Heart right ventricle (tissue), 16 donors: ENCODE measurements around the gene MUSK. TPM values are rescaled to one million over a fixed set of nuclear protein-coding genes. Genes with fewer than 3 reads are reported as not detected.
A peak's percentile ranks its signal among the peaks of the same experiment; 100 is the strongest.

ENCODE experiments used
- ATAC-seq, 8 donors: fragments of 200-7000 bp; cut with Tn5 transposase; one replicate each; pipeline ENCODE4 v1.9.1; 2020; ENCODE audit warnings: mild to moderate bottlenecking in 8 of 8, moderate library complexity in 8 of 8, moderate number of reproducible peaks in 1 of 8
- DNase-seq, 2 donors: peaks; one replicate each; pipeline ENCODE4 v3.0.0-alpha.2; 2020
- H3K27ac ChIP-seq, 10 donors: fragments of 200-600 bp; sonication (generic) in 2 of 10; one replicate each; pipeline versions ENCODE4 v1.5.0 to v1.8.0; 2020 to 2022; ENCODE audit warnings: mild to moderate bottlenecking in 3 of 10
- H3K27me3 ChIP-seq, 7 donors: fragments of 200-600 bp; one replicate each; pipeline ENCODE4 v1.8.0; 2021 to 2022; ENCODE audit warnings: mild to moderate bottlenecking in 2 of 7
- H3K36me3 ChIP-seq, 9 donors: fragments of 200-600 bp; sonication (generic) in 1 of 9; one replicate each; pipeline versions ENCODE4 v1.5.0 to v1.8.0; 2020 to 2022; ENCODE audit warnings: mild to moderate bottlenecking in 2 of 9
- H3K4me1 ChIP-seq, 9 donors: fragments of 200-600 bp; sonication (generic) in 1 of 9; one replicate each; pipeline versions ENCODE4 v1.5.0 to v1.8.0; 2020 to 2022; ENCODE audit warnings: mild to moderate bottlenecking in 4 of 9
- H3K4me3 ChIP-seq, 10 donors: fragments of 200-600 bp; sonication (generic) in 2 of 10; one replicate each; pipeline versions ENCODE4 v1.5.0 to v1.8.0; 2020 to 2022; ENCODE audit warnings: mild to moderate bottlenecking in 7 of 10, moderate library complexity in 2 of 10
- H3K9me3 ChIP-seq, 11 donors: fragments of 200-600 bp in 10 of 11; sonication (generic) in 2 of 11; one replicate each; pipeline versions ENCODE4 v1.5.0 to v1.8.0; 2013 to 2022; ENCODE audit warnings: mild to moderate bottlenecking in 2 of 11, control low read depth in 1 of 11, moderate library complexity in 1 of 11
- whole genome bisulfite sequencing, 2 donors: extraction: QIAGEN DNeasy Blood & Tissue Kit; methylation state at CpG; one replicate each; pipeline ENCODE4 v1.1.7; 2013; ENCODE audit warnings: inconsistent platforms in 1 of 2; 5-methylcytosine and 5-hydroxymethylcytosine counted together
- intact Hi-C, 10 donors: fragments of 100-400 bp; cut with DNase I; formaldehyde crosslinking; loops; one replicate each; pipeline versions ENCODE4 v1.11.1 to v1.14.2; 2022
- polyA plus RNA-seq, 2 donors: library from polyadenylated mRNA; stranded (reverse); fragments of 200-250 nt; gene quantifications; one replicate each; pipeline ENCODE4 v1.2.3, GENCODE V29; 2013
- total RNA-seq, 10 donors: library from RNA; stranded (reverse); fragmentation: NEBNext Ultra II Directional in 3 of 10; extraction: Animal tissue kit (Norgen Biotek cat#: 25700) in 3 of 10; gene quantifications; one replicate each; pipeline versions ENCODE4 v1.2.1 to v1.2.4, GENCODE V29; 2021 to 2023
- TF ChIP-seq, protein P1 (sequence below), 9 donors: fragments of 200-600 bp; sonication (generic) in 2 of 9; IDR thresholded peaks; one replicate each; pipeline versions ENCODE4 v1.5.0 to v1.8.0; 2021 to 2022; ENCODE audit warnings: antibody characterized with exemption in 9 of 9, mild to moderate bottlenecking in 5 of 9, moderate library complexity in 1 of 9
- donor health status: Arrhythmogenic right ventricular cardiomyopathy.
- donor health status: ischemic (EF 13 %, LVEDD 7.1; RV severe dilation, severe dysfunction).
- donor health status: healthy with polysubstance abuse.
- donor health status: DM: no; HTN: yes; CAD: no.
- donor health status: DM: no; HTN: no; CAD: no.
- donor health status: ischemic (EF 25% LVEDD 6.9; RV normal size, moderate dysfunction).
- donor health status: ischemic (EF 25% LVEDD 5.7; RV mildly dilated, moderate dysfunction).
- donor health status: healthy.
- donor health status: DM: yes; HTN: yes; CAD: no.
- donor health status: Ischemic cardiomyopathy.
- donor health status: ischemic (EF 35%, LVEDD 5.7; RV mildly dilated, moderate dysfunction).
- donor health status: nonischemic (EF 11% LVEDD 7.7; RV severe dilation, severe dysfunction).
- donor health status: DM: yes; HTN: yes; CAD: no.
- donor health status: PGD.
- donor health status: ischemic (EF 29% LVEDD 5.4; RV normal size, mild dysfunction).
- donor health status: nonischemic (EF 23%, LVEDD 6.1; RV moderate dilation, normal function).

The MUSK gene
- total and polyA plus RNA-seq, 12 donors, result 0.04 to 2.2 (median 1.2) TPM

DNA sequence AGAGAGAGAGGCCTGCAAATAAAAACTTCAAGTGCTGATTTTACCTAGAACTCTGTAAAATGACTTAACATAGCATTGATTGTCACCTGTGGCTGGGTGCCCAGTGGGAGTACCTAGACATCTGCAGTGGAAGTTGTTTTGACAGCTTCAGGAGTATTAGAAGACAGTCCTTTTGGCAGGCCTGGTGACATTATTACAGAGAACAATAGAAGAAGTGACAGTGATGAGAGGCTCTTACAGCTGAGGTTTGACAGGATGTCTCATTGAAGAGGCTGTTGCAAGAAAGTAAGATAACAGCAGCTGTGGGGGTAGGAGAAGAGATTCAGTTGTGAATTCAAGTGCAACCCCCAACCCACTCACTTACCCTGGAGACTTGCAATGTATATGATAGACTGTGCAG, 27.9 kb upstream of the MUSK start:
- Histone ChIP-seq H3K27me3 (no peaks in the 10 kb centered on the region), H3K4me1 (no peaks in the 10 kb centered on the region), H3K9me3 (peaks cover 0 to 11% (median 6%) of the 10 kb centered on the region in 11 donors), H3K27ac (no peak overlapping the region), H3K36me3 (no peaks in the 10 kb centered on the region), H3K4me3 (no peak overlapping the region)
- intact Hi-C loops, result no loop called here
- TF ChIP-seq, protein P1, sequence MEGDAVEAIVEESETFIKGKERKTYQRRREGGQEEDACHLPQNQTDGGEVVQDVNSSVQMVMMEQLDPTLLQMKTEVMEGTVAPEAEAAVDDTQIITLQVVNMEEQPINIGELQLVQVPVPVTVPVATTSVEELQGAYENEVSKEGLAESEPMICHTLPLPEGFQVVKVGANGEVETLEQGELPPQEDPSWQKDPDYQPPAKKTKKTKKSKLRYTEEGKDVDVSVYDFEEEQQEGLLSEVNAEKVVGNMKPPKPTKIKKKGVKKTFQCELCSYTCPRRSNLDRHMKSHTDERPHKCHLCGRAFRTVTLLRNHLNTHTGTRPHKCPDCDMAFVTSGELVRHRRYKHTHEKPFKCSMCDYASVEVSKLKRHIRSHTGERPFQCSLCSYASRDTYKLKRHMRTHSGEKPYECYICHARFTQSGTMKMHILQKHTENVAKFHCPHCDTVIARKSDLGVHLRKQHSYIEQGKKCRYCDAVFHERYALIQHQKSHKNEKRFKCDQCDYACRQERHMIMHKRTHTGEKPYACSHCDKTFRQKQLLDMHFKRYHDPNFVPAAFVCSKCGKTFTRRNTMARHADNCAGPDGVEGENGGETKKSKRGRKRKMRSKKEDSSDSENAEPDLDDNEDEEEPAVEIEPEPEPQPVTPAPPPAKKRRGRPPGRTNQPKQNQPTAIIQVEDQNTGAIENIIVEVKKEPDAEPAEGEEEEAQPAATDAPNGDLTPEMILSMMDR (IDR thresholded peaks at IDR 0.05), result no peak
- ATAC-seq (no peak), DNase-seq (no peak)

GRCh38 chr9:110641293-110641692, 27.3 kb upstream of the MUSK start:
- no peak for ATAC-seq
- 60 to 69% methylated on average over 2 of the region's 2 CpGs for WGBS, 2 donors
- peaks cover 0 to 5% (median under 1%) of the 10 kb centered on the region in 11 donors for H3K9me3 ChIP-seq
- H3K4me1 ChIP-seq, result no peaks in the 10 kb centered on the region
- H3K27ac ChIP-seq, result no peak overlapping the region
- DNase-seq, result no peak
- no peaks in the 10 kb centered on the region for H3K36me3 ChIP-seq
- intact Hi-C loops, result no loop called here
- TF ChIP-seq, protein P1 (IDR thresholded peaks at IDR 0.05), result no peak
- no peak overlapping the region for H3K4me3 ChIP-seq
- H3K27me3 ChIP-seq, result no peaks in the 10 kb centered on the region

DNA sequence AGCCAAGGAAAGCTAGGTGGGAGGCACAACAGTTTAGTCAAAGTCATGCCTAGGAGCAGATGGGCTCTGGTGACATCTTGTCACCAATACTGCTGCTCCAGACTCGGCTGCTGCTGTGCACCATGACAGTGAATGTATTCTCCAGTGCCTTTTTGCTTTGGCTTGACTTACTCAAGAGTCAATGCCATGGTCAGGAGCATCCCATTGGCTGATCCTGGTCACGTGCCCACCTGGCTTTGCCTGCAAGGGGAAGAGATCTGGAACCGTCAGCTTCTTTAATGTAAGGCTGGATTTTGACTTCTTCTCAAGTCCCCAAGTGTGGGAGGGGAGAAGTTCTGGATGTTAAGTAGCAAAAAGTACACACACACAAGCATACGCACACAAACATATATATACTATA, 19.9 kb upstream of the MUSK start:
- no peak overlapping the region for H3K27ac ChIP-seq
- no peak for ATAC-seq

DNA sequence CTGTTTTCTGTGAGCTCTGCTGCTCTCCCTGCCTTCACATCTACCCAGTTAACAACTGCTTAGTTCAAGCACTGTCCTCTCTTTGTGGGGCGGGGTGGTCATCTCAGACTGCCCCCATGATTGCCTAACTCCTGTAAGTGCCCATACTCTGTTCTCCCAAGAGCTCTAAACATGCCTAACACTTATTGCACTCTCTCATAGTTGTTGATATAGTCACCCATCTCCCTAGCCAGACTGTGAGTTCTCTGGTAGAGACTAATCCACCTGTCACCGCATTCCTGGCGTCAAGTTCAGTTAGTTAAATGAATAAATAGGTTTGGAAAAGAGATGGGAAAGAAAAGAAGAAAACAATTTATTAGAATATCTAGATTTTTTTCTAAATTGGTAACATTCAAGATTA, 18.3 kb upstream of the MUSK start:
- intact Hi-C loops, result no loop called here
- no peak overlapping the region for H3K27ac ChIP-seq

More for the DNA sequence above, 19.9 kb upstream of the MUSK start:
- no peaks in the 10 kb centered on the region for H3K36me3 ChIP-seq
- no peak overlapping the region for H3K4me3 ChIP-seq
- TF ChIP-seq, protein P1 (IDR thresholded peaks at IDR 0.05), result no peak
- no peaks in the 10 kb centered on the region for H3K9me3 ChIP-seq
- intact Hi-C loops, result no loop called here
- DNase-seq, result no peak
- H3K27me3 ChIP-seq, result no peaks in the 10 kb centered on the region
- WGBS, 2 donors, result 71 to 80% methylated on average over 4 of the region's 4 CpGs
- no peaks in the 10 kb centered on the region for H3K4me1 ChIP-seq

More for the DNA sequence above, 18.3 kb upstream of the MUSK start:
- no peaks in the 10 kb centered on the region for H3K36me3 ChIP-seq
- H3K27me3 ChIP-seq, result no peaks in the 10 kb centered on the region
- H3K4me3 ChIP-seq, result no peak overlapping the region
- no peaks in the 10 kb centered on the region for H3K9me3 ChIP-seq
- no peak for DNase-seq
- peak in 1 of 8 donors; percentile 45 for ATAC-seq
- TF ChIP-seq, protein P1 (IDR thresholded peaks at IDR 0.05), result no peak
- 77 to 81% methylated on average over 3 of the region's 3 CpGs for WGBS, 2 donors
- H3K4me1 ChIP-seq, result peaks cover 0 to 4% (median 0%) of the 10 kb centered on the region in 9 donors
